RWPE2 (cell line): Measurements from ENCODE around the gene SMG5.

Experiments used
- ATAC-seq: fragments of 200-7000 bp; cut with Tn5 transposase; 3 replicates; pipeline ENCODE4 v1.9.1; 2021; ENCODE audit warnings: low read depth
- DNase-seq: peaks from one replicate; pipeline ENCODE4 v3.0.0-alpha.2; 2020; ENCODE audit warnings: low spot score
- H3K27ac ChIP-seq: fragments of 450-650 bp; 2 replicates; pipeline ENCODE4 v1.5.1; 2017; ENCODE audit warnings: mild to moderate bottlenecking; ENCODE audit not compliant: poor library complexity, severe bottlenecking
- H3K27me3 ChIP-seq: fragments of 250-450 bp; sonication (Bioruptor Pico); 2 replicates; pipeline ENCODE4 v1.5.1; 2021; ENCODE audit warnings: mild to moderate bottlenecking, moderate library complexity; ENCODE audit not compliant: insufficient read depth, poor library complexity, severe bottlenecking
- H3K36me3 ChIP-seq: fragments of 250-450 bp; sonication (Bioruptor Pico); 2 replicates; pipeline ENCODE4 v1.5.1; 2020; ENCODE audit warnings: low read depth, mild to moderate bottlenecking, moderate library complexity
- H3K4me1 ChIP-seq: fragments of 250-450 bp; sonication (Bioruptor Pico); 2 replicates; pipeline ENCODE4 v1.5.1; 2021; ENCODE audit warnings: mild to moderate bottlenecking, moderate library complexity; ENCODE audit not compliant: insufficient read depth, poor library complexity, severe bottlenecking
- H3K4me3 ChIP-seq: fragments of 250-450 bp; sonication (Bioruptor Pico); 2 replicates; pipeline ENCODE4 v1.5.1; 2021; ENCODE audit warnings: mild to moderate bottlenecking, moderate library complexity; ENCODE audit not compliant: severe bottlenecking
- H3K9me3 ChIP-seq: fragments of 250-450 bp; sonication (Bioruptor Pico); 2 replicates; pipeline ENCODE4 v1.5.1; 2021; ENCODE audit warnings: mild to moderate bottlenecking, moderate library complexity; ENCODE audit not compliant: severe bottlenecking
- CTCF ChIP-seq: fragments of 450-650 bp; IDR thresholded peaks from one replicate; pipeline ENCODE4 v1.5.1; 2017; ENCODE audit warnings: mild to moderate bottlenecking, moderate library complexity; ENCODE audit not compliant: poor library complexity, severe bottlenecking

The SMG5 gene

GRCh38 chr1:156253634-156254033, 29.0 kb downstream of the SMG5 start:
- DNase-seq, result no peak
- no peaks in the 10 kb centered on the region for H3K9me3 ChIP-seq
- no peak for ATAC-seq
- no peak overlapping the region for H3K4me3 ChIP-seq
- H3K27me3 ChIP-seq, result no peaks in the 10 kb centered on the region
- H3K27ac ChIP-seq, result no peak overlapping the region
- H3K36me3 ChIP-seq, result peaks cover 77% of the 10 kb centered on the region
- TF ChIP-seq CTCF, result no peak
- H3K4me1 ChIP-seq, result no peaks in the 10 kb centered on the region

GRCh38 chr1:156251527-156251926, 31.1 kb downstream of the SMG5 start:
- DNase-seq (no peak), ATAC-seq (no peak)
- no peak for TF ChIP-seq CTCF
- Histone ChIP-seq H3K27ac (no peak overlapping the region), H3K4me3 (no peak overlapping the region), H3K4me1 (no peaks in the 10 kb centered on the region), H3K9me3 (no peaks in the 10 kb centered on the region), H3K36me3 (peaks cover 57% of the 10 kb centered on the region), H3K27me3 (no peaks in the 10 kb centered on the region)

- Histone ChIP-seq H3K4me3 (no peak overlapping the region), H3K9me3 (no peaks in the 10 kb centered on the region), H3K36me3 (peaks cover 37% of the 10 kb centered on the region), H3K27me3 (peaks cover 6% of the 10 kb centered on the region), H3K27ac (no peak overlapping the region), H3K4me1 (no peaks in the 10 kb centered on the region)
- DNase-seq (no peak), ATAC-seq (no peak)
- TF ChIP-seq CTCF, result no peak
These were observed 33.0 kb downstream of the SMG5 start for GRCh38 chr1:156249593-156249992.

- no peak for TF ChIP-seq CTCF
- Histone ChIP-seq H3K27me3 (peaks cover 6% of the 10 kb centered on the region), H3K4me1 (no peaks in the 10 kb centered on the region), H3K27ac (no peak overlapping the region), H3K4me3 (no peak overlapping the region), H3K36me3 (peaks cover 25% of the 10 kb centered on the region), H3K9me3 (no peaks in the 10 kb centered on the region)
- DNase-seq (no peak), ATAC-seq (peak; percentile 2; the same call in 1 of the 3 replicates)
These were observed 34.3 kb downstream of the SMG5 start for GRCh38 chr1:156248323-156248683.

- ATAC-seq (peak; percentile 28), DNase-seq (no peak)
- Histone ChIP-seq H3K4me3 (no peak within 1 kb of the TSS), H3K4me1 (no peaks in the 10 kb centered on the region), H3K9me3 (no peaks in the 10 kb centered on the region), H3K27ac (no peak within 1 kb of the TSS), H3K27me3 (peaks cover 6% of the 10 kb centered on the region), H3K36me3 (peaks cover 18% of the 10 kb centered on the region)
- no peak for TF ChIP-seq CTCF
These were observed 34.9 kb downstream of the SMG5 start, which contains the start of gene PAQR6 for GRCh38 chr1:156247460-156248322. TSS of gene PAQR6 (minus strand) at chr1:156248056. CDS start at chr1:156246731, 1,325 bp downstream.
